NOMO-1 treated with DMSO at 0.1 percent for 48 hours (cell line): ENCODE data around the gene PICK1.
A peak's percentile ranks its signal among the peaks of the same experiment; 100 is the strongest.

Experiments
- DNase-seq: peaks from one replicate; lab custom pipeline; 2025; ENCODE audit not compliant: unreplicated experiment; lab: John Stamatoyannopoulos, UW

The PICK1 gene

GRCh38 chr22:38046070-38046748, 11.0 kb upstream of the PICK1 start:
- no peak for DNase-seq

GRCh38 chr22:38049812-38050619, 7.2 kb upstream of the PICK1 start:
- DNase-seq = no peak

GRCh38 chr22:38050720-38051119, 6.5 kb upstream of the PICK1 start:
- DNase-seq = no peak

GRCh38 chr22:38051261-38051660, 5.9 kb upstream of the PICK1 start:
- DNase-seq = no peak

GRCh38 chr22:38051900-38052862, 5.0 kb upstream of the PICK1 start:
- DNase-seq = peak; percentile 72

- DNase-seq = peak; percentile 29
Measured at GRCh38 chr22:38062791-38063190, 5.6 kb downstream of the PICK1 start.

- no peak for DNase-seq
Measured at GRCh38 chr22:38065539-38065938, 8.3 kb downstream of the PICK1 start.

- no peak for DNase-seq
Measured at GRCh38 chr22:38066381-38067027, 9.3 kb downstream of the PICK1 start.

GRCh38 chr22:38067028-38067415, 9.8 kb downstream of the PICK1 start:
- no peak for DNase-seq

GRCh38 chr22:38067761-38068360, 10.7 kb downstream of the PICK1 start:
- DNase-seq = no peak

- no peak for DNase-seq
Measured at GRCh38 chr22:38068641-38069371, 11.6 kb downstream of the PICK1 start.

- peak; percentile 78 for DNase-seq
Measured at GRCh38 chr22:38069372-38070249, 12.4 kb downstream of the PICK1 start.

GRCh38 chr22:38070250-38070921, 13.2 kb downstream of the PICK1 start:
- no peak for DNase-seq

GRCh38 chr22:38071421-38072321, 14.5 kb downstream of the PICK1 start:
- no peak for DNase-seq

- DNase-seq = no peak
Measured at GRCh38 chr22:38072322-38073149, 15.3 kb downstream of the PICK1 start.
